ENCODE measurements around the gene GPR26.

GPR26 gene

GRCh38 chr10:123741711-123742110 lies 75.6 kb downstream of the GPR26 start:
- TF ChIP-seq POLR2AphosphoS5 (IDR thresholded peaks at IDR 0.05; ENCODE audit: low read depth, low read length) (no peak), POLR2A (IDR thresholded peaks at IDR 0.05; ENCODE audit: low read depth, low read length) (no peak), TAF1 (IDR thresholded peaks at IDR 0.05; ENCODE audit: low read depth, low read length) (no peak), PAX5 (IDR thresholded peaks at IDR 0.05; ENCODE audit: insufficient read depth, low read length, severe bottlenecking) (no peak), SPI1 (IDR thresholded peaks at IDR 0.05; ENCODE audit: low read depth, low read length) (no peak), POU2F2 (IDR thresholded peaks at IDR 0.05; ENCODE audit: low read depth, low read length) (no peak)
- DNase-seq (ENCODE audit: insufficient read length, low spot score) (no peak), FAIRE-seq (no peak)

GRCh38 chr10:123742751-123743440 lies 76.7 kb downstream of the GPR26 start:
- TF ChIP-seq SPI1 (IDR thresholded peaks at IDR 0.05; ENCODE audit: low read depth, low read length) = no peak
- TF ChIP-seq PAX5 (IDR thresholded peaks at IDR 0.05; ENCODE audit: insufficient read depth, low read length, severe bottlenecking) = no peak
- no peak for TF ChIP-seq POLR2AphosphoS5 (IDR thresholded peaks at IDR 0.05; ENCODE audit: low read depth, low read length)
- no peak for DNase-seq (ENCODE audit: insufficient read length, low spot score)
- no peak for FAIRE-seq

GRCh38 chr10:123743441-123744223 lies 77.5 kb downstream of the GPR26 start:
- DNase-seq (ENCODE audit: insufficient read length, low spot score) (no peak), FAIRE-seq (no peak)
- TF ChIP-seq SPI1 (IDR thresholded peaks at IDR 0.05; ENCODE audit: low read depth, low read length) (no peak), PAX5 (IDR thresholded peaks at IDR 0.05; ENCODE audit: insufficient read depth, low read length, severe bottlenecking) (no peak), TAF1 (IDR thresholded peaks at IDR 0.05; ENCODE audit: low read depth, low read length) (no peak), POU2F2 (IDR thresholded peaks at IDR 0.05; ENCODE audit: low read depth, low read length) (no peak), POLR2AphosphoS5 (IDR thresholded peaks at IDR 0.05; ENCODE audit: low read depth, low read length) (no peak), POLR2A (IDR thresholded peaks at IDR 0.05; ENCODE audit: low read depth, low read length) (no peak)

GRCh38 chr10:123744224-123744536 lies 78.0 kb downstream of the GPR26 start:
- TF ChIP-seq TAF1 (IDR thresholded peaks at IDR 0.05; ENCODE audit: low read depth, low read length) (no peak), SPI1 (IDR thresholded peaks at IDR 0.05; ENCODE audit: low read depth, low read length) (no peak), POLR2A (IDR thresholded peaks at IDR 0.05; ENCODE audit: low read depth, low read length) (no peak), PAX5 (IDR thresholded peaks at IDR 0.05; ENCODE audit: insufficient read depth, low read length, severe bottlenecking) (no peak), POLR2AphosphoS5 (IDR thresholded peaks at IDR 0.05; ENCODE audit: low read depth, low read length) (no peak), POU2F2 (IDR thresholded peaks at IDR 0.05; ENCODE audit: low read depth, low read length) (no peak)
- DNase-seq (ENCODE audit: insufficient read length, low spot score) = no peak
- FAIRE-seq = no peak

All from GM12891 (cell line).